Progenitor cell of endocrine pancreas (in vitro differentiated cells): ENCODE results near the gene SESN1. TPM values are rescaled to one million over a fixed set of nuclear protein-coding genes. Genes with fewer than 3 reads are reported as not detected.

ENCODE experiments used
- DNase-seq: peaks from one replicate; pipeline ENCODE4 v3.0.0; 2021; ENCODE audit warnings: low spot score; ENCODE audit not compliant: unreplicated experiment
- H3K27ac Mint-ChIP-seq: 2 replicates; pipeline ENCODE4 v1.8.0; 2021; ENCODE audit warnings: mild to moderate bottlenecking, moderate library complexity, mixed read lengths
- H3K27me3 Mint-ChIP-seq: 2 replicates; pipeline ENCODE4 v1.8.0; 2021; ENCODE audit warnings: mixed read lengths
- H3K36me3 Mint-ChIP-seq: 2 replicates; pipeline ENCODE4 v1.8.0; 2022; ENCODE audit warnings: mixed read lengths; ENCODE audit not compliant: insufficient read depth
- H3K4me1 Mint-ChIP-seq: 2 replicates; pipeline ENCODE4 v1.8.0; 2021; ENCODE audit warnings: low read depth, mixed read lengths
- H3K4me3 Mint-ChIP-seq: 2 replicates; pipeline ENCODE4 v1.8.0; 2021; ENCODE audit warnings: low read depth, mild to moderate bottlenecking, moderate library complexity, mixed read lengths
- H3K9me3 Mint-ChIP-seq: 2 replicates; pipeline ENCODE4 v1.8.0; 2021; ENCODE audit warnings: low read depth, mixed read lengths
- total RNA-seq: library from RNA; stranded (reverse); gene quantifications from 2 replicates; pipeline ENCODE4 v1.2.1, GENCODE V29; 2021
- TF ChIP-seq, protein P1 (sequence below): fragments of 200-600 bp; sonication (generic); IDR thresholded peaks from one replicate; pipeline ENCODE4 v1.5.0; 2021; ENCODE audit warnings: antibody characterized with exemption, mild to moderate bottlenecking; ENCODE audit not compliant: unreplicated experiment

Gene SESN1
- total RNA-seq, 1 donor from 2014 or later = 23.9 TPM

DNA sequence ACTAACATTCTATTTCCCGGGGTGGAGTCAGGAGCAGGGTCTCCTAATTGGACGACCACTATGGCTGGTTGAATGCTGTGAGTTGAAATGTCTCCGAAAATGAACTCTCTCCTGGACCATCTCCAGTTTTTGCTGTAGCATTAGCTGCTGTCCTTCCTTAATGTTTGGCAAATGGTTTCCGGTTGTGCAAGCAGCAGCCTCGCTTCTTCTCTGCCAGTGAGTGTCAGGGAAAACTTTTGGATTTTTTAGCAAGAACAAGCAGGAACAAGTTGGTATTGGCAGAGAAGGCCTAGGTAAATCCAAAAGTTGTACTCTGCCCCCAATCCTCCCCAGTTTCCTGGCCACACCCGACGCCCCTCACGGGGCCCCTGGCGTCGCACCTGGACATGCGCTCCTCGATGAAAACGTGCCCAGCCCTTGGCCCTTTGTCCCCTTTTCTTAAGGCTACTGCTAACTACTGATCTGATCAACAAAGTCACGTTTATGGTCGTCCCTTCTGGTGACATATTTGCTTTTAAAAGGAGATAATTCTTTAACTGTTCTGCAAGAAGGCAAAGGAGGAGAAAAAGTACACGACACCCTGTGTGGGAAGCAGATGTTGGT is 143.2 kb downstream of the SESN1 start:
- no peak overlapping the region for H3K4me3 Mint-ChIP-seq
- H3K36me3 Mint-ChIP-seq = no peaks in the 10 kb centered on the region
- H3K27me3 Mint-ChIP-seq = peaks cover 9% of the 10 kb centered on the region
- H3K4me1 Mint-ChIP-seq = peaks cover 11% of the 10 kb centered on the region
- TF ChIP-seq, protein P1, sequence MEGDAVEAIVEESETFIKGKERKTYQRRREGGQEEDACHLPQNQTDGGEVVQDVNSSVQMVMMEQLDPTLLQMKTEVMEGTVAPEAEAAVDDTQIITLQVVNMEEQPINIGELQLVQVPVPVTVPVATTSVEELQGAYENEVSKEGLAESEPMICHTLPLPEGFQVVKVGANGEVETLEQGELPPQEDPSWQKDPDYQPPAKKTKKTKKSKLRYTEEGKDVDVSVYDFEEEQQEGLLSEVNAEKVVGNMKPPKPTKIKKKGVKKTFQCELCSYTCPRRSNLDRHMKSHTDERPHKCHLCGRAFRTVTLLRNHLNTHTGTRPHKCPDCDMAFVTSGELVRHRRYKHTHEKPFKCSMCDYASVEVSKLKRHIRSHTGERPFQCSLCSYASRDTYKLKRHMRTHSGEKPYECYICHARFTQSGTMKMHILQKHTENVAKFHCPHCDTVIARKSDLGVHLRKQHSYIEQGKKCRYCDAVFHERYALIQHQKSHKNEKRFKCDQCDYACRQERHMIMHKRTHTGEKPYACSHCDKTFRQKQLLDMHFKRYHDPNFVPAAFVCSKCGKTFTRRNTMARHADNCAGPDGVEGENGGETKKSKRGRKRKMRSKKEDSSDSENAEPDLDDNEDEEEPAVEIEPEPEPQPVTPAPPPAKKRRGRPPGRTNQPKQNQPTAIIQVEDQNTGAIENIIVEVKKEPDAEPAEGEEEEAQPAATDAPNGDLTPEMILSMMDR = no peak
- no peak overlapping the region for H3K27ac Mint-ChIP-seq
- no peak for DNase-seq
- H3K9me3 Mint-ChIP-seq = no peaks in the 10 kb centered on the region

DNA sequence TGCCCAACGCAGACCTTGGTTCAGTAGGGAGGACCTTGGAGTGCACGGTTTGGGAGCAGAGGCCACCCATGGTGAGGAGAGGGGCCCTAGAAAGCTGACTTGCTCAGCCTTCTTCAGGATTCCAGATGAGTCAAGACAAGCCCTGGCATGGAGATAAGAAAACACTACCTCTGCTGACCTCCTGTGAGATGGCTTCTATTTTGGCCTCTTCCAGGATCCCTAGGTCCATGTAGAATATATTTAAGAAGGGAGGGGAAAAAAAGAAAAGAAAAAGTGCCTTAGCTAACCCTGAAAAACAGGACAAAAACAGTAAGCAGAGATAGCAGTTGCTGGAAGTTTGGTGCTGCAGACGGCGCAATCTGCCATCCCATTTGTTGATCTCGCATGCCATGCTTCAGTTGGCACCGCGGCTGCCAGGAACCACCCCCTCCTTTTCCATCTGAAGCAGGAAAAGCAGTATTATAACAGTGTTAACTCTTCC is 146.4 kb downstream of the SESN1 start:
- no peak overlapping the region for H3K27ac Mint-ChIP-seq
- no peak overlapping the region for H3K4me3 Mint-ChIP-seq
- TF ChIP-seq, protein P1 = no peak
- H3K9me3 Mint-ChIP-seq = no peaks in the 10 kb centered on the region
- peaks cover 15% of the 10 kb centered on the region for H3K27me3 Mint-ChIP-seq
- peaks cover 14% of the 10 kb centered on the region for H3K4me1 Mint-ChIP-seq
- no peaks in the 10 kb centered on the region for H3K36me3 Mint-ChIP-seq
- no peak for DNase-seq

DNA sequence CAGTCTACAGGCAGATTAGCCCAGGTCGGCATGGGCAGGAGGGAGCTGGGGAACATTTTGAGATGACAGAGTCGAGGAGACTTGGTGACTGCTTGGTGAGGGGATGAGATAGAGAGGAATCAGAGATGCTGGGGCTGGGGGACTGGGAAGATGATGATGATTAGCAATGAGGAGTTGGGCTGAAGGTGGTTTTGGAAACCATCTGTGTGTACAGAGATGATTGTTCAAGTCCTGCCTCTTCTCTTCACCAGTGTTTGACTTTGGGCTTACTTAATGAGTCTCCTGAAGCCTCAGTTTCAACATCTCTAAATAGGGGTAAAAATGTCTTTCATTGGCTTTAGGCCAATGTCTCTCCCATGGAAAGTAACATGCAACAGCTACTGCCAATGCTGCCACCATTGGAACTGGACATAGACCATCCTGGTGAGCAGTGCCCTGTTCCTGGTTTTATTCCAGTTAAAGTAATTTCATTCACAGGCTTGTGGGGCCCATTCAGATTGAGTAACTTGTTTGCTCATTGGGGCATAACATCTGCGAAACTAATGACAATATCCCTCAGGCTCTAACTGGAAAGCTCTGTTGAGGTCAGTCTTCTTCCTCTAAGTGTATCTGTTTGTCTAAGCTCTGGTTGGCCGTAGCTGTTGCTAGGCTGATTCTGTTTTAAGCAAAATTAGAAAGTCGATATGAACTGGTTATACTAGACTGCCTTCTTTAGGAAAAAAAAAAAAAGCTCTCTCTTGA is 147.4 kb downstream of the SESN1 start:
- Mint-ChIP-seq H3K4me3 (no peak overlapping the region), H3K4me1 (peaks cover 19% of the 10 kb centered on the region), H3K9me3 (no peaks in the 10 kb centered on the region), H3K27me3 (peaks cover 15% of the 10 kb centered on the region), H3K36me3 (no peaks in the 10 kb centered on the region), H3K27ac (no peak overlapping the region)
- TF ChIP-seq, protein P1 = no peak
- no peak for DNase-seq

DNA sequence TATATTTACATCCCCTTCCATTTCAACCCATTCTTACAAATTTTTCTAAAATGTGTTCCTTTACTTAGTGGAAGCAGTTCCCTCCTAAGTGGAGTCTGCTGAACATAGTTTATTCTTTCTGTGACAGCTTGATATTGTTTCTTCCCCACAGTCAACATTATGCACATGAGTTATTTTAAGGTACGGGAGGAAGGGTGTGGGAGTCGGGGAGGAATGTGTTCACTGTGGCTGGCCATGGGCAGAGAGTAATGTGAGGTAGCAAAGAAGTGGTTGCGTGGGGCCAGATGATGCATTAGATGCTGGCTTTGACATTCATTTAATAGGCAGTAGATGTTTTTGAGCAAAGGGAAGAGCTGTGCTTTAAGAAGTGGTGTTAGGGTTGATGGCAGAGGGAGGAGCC is 148.0 kb downstream of the SESN1 start:
- Mint-ChIP-seq H3K36me3 (no peaks in the 10 kb centered on the region), H3K27me3 (peaks cover 15% of the 10 kb centered on the region), H3K4me3 (no peak overlapping the region), H3K27ac (no peak overlapping the region), H3K9me3 (no peaks in the 10 kb centered on the region), H3K4me1 (peaks cover 23% of the 10 kb centered on the region)
- TF ChIP-seq, protein P1 = no peak
- DNase-seq = no peak

DNA sequence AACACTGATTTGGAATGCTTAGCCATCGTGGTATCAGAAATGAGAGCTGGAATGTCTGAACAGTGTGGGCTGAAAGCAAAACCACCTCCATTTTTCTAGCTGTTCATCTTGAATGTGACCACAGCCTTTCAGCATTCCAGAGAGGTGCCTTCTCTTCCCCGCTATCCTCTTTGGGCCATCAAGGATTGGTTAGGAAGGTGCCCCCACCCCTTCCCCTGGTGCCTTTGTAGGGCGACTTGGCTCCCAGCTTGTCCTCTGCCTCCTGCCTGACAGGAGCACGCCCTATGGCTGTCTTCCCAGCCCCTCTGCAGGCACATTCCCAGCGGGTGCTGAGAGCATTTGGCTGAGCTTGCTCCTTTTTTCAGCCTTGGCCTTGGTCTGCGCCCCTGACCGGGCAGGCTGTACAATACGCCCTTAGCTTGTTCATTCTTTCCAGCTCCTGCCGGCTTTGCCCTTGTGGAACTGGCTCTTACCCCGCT is 148.9 kb downstream of the SESN1 start:
- Mint-ChIP-seq H3K4me1 (peaks cover 29% of the 10 kb centered on the region), H3K27me3 (peaks cover 15% of the 10 kb centered on the region), H3K4me3 (no peak overlapping the region), H3K27ac (peak overlapping the region; percentile 51), H3K9me3 (no peaks in the 10 kb centered on the region), H3K36me3 (no peaks in the 10 kb centered on the region)
- TF ChIP-seq, protein P1 = no peak
- DNase-seq = no peak
